ENCODE data around the gene NCDN.
A peak's percentile ranks its signal among the peaks of the same experiment; 100 is the strongest.

NCDN gene, protein sequence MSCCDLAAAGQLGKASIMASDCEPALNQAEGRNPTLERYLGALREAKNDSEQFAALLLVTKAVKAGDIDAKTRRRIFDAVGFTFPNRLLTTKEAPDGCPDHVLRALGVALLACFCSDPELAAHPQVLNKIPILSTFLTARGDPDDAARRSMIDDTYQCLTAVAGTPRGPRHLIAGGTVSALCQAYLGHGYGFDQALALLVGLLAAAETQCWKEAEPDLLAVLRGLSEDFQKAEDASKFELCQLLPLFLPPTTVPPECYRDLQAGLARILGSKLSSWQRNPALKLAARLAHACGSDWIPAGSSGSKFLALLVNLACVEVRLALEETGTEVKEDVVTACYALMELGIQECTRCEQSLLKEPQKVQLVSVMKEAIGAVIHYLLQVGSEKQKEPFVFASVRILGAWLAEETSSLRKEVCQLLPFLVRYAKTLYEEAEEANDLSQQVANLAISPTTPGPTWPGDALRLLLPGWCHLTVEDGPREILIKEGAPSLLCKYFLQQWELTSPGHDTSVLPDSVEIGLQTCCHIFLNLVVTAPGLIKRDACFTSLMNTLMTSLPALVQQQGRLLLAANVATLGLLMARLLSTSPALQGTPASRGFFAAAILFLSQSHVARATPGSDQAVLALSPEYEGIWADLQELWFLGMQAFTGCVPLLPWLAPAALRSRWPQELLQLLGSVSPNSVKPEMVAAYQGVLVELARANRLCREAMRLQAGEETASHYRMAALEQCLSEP

DNA sequence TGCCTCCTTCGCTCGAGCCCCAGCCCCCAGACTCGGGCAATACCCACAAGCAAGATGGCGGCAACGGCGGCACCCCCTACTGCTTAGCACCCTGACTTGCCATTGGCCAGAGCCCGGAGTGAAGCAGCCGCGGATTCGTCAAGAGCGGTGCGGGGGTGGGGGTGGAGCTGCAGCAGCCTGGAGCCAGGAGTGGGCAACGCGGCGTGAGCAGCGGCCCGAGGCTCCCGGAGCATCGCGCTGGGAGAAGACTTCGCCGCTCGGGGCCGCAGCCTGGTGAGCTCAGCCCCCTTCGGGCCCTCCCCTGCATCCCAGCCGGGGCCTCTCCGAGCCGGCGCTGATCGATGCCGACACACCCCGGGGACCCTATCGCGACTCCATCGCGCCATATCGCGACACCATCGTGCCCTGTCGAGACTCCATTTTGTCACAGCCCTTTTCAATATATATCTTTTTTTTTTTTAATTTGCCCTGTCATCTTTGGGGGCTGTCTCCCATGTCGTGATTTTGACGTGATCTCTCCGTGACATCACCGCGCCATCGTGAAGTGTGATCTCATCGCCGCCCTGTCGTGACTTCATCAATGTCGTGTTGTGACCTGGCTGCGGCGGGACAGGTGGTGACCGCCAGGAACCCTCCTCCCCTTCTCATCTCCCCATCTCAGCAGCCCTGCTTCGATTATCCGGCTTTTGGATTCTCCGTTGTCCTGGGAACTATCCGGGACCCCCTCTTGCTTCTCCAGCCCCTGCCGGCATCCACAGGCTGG lies at the start of gene NCDN:
TSS of gene NCDN (plus strand) at position 189 of the 763 bp plus-strand sequence. CDS start at position 581, 392 bp downstream.
- H3K4me1 ChIP-seq = peaks cover 41 to 76% (median 62%) of the 10 kb centered on the region in 10 experiments
- peak within 1 kb of the TSS; percentile 85 to 100 (median 96) for H3K4me2 ChIP-seq
- H3K4me3 ChIP-seq = peak within 1 kb of the TSS; percentile 88 to 99 (median 96)
- TF ChIP-seq Cebpa-rat (IDR thresholded peaks at IDR 0.05) = no peak
- peak within 1 kb of the TSS; percentile 87 to 95 (median 92) for H3K27ac ChIP-seq
- peak within 1 kb of the TSS; percentile 86 to 95 (median 91) for H3K9ac ChIP-seq
- peaks cover 18 to 49% (median 29%) of the 10 kb centered on the region in 11 experiments for H3K36me3 ChIP-seq
- peaks cover 12 to 48% (median 35%) of the 10 kb centered on the region in 11 experiments; a peak in 18 of 22 replicates for H4K20me1 ChIP-seq
- H3K27me3 ChIP-seq = no peaks in the 10 kb centered on the region
- no peaks in the 10 kb centered on the region for H3K9me3 ChIP-seq (replicated peaks in 1 of 11)

DNA sequence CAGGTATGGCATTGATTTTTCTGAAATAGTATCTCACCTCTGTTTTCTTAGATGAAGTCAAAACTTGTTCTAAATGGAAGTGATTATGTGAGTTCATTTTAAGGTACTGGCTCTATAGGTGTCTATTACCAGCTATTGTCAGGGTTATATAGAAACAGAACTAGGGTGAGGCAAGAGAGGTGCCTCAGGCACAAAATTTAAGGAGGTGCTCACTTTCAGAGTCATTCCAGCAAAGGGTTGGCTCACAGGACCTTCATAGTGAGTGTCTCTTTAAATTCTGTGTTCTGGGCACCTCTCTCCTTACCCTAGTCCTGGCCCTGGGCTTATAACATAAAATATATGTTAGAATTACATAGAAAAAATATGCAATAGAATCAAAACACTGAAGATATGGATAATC lies 49.7 kb upstream of the NCDN start:
- H4K20me1 ChIP-seq = peaks cover 0 to 51% (median 9%) of the 10 kb centered on the region in 11 experiments; a peak in 13 of 22 replicates
- peaks cover 31 to 41% (median 35%) of the 10 kb centered on the region in 10 experiments for H3K4me1 ChIP-seq
- no peak overlapping the region for H3K4me3 ChIP-seq
- H3K4me2 ChIP-seq = peak overlapping the region in 10 of 11 experiments; percentile 31 to 93 (median 82); a peak in 15 of 22 replicates
- no peaks in the 10 kb centered on the region for H3K27me3 ChIP-seq
- peak overlapping the region in 1 of 11 experiments; percentile 88; a peak in 1 of 22 replicates for H3K27ac ChIP-seq
- H3K9ac ChIP-seq = no peak overlapping the region
- H3K9me3 ChIP-seq (replicated peaks in 1 of 11) = peaks cover 0 to 8% (median 0%) of the 10 kb centered on the region in 11 experiments; a peak in 3 of 22 replicates
- TF ChIP-seq Cebpa-rat (IDR thresholded peaks at IDR 0.05) = no peak
- peaks cover 0 to 43% (median 5%) of the 10 kb centered on the region in 11 experiments; a peak in 10 of 22 replicates for H3K36me3 ChIP-seq

DNA sequence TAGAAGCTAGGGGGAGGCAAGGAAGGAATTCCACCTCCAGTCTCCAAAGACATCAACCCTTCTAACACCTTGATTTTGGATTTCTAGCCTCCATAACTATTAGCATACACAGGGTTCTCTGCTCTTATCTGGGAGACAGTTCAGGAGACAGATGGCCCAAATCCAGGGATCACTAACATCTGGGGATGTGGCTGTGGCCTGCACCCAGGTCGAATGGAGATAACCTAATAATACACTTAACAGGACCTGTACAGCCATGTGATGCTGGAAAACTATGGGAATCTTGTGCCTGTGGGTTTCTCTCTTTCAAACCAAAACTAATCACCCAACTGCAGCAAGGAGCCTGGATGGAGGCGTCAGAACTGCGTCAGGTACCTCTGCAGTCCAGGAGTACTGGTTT lies 48.0 kb upstream of the NCDN start:
- Histone ChIP-seq H3K27me3 (no peaks in the 10 kb centered on the region), H3K36me3 (peaks cover 0 to 42% (median 3%) of the 10 kb centered on the region in 11 experiments; a peak in 11 of 22 replicates), H3K9ac (no peak overlapping the region), H3K9me3 (replicated peaks in 1 of 11) (peaks cover 2 to 10% (median 4%) of the 10 kb centered on the region in 11 experiments; a peak in 14 of 22 replicates), H3K4me2 (no peak overlapping the region), H3K4me1 (peaks cover 31 to 39% (median 35%) of the 10 kb centered on the region in 10 experiments), H3K27ac (no peak overlapping the region), H3K4me3 (no peak overlapping the region), H4K20me1 (peaks cover 0 to 51% (median 9%) of the 10 kb centered on the region in 11 experiments; a peak in 13 of 22 replicates)
- TF ChIP-seq Cebpa-rat (IDR thresholded peaks at IDR 0.05) = no peak

DNA sequence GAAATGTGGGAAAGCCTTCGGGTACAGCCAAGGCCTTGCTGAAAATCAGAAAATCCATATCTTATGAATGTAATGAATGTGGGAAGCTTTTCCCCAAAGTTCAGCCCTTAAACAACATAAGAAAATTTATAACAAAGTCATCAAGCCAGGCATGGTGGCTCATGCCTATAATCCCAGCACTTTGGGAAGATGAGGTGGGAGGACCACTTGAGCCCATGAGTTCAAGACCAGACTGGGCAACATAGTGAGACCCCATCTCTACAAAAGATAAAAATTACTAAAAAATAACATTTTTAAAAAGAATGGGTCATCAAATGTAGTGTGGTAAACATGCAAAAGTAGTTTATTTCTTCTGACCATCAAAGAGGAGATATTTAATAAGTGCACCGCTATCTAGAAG lies 46.3 kb upstream of the NCDN start:
- no peak overlapping the region for H3K4me2 ChIP-seq
- H3K4me3 ChIP-seq = no peak overlapping the region
- H3K27me3 ChIP-seq = no peaks in the 10 kb centered on the region
- peaks cover 18 to 23% (median 21%) of the 10 kb centered on the region in 10 experiments for H3K4me1 ChIP-seq
- no peak overlapping the region for H3K27ac ChIP-seq
- no peak for TF ChIP-seq Cebpa-rat (IDR thresholded peaks at IDR 0.05)
- H3K9me3 ChIP-seq (replicated peaks in 1 of 11) = peaks cover 20 to 27% (median 22%) of the 10 kb centered on the region in 11 experiments
- H3K9ac ChIP-seq = no peak overlapping the region
- H3K36me3 ChIP-seq = peaks cover 4 to 42% (median 15%) of the 10 kb centered on the region in 11 experiments; a peak in 12 of 22 replicates
- peaks cover 0 to 46% (median 7%) of the 10 kb centered on the region in 11 experiments; a peak in 13 of 22 replicates for H4K20me1 ChIP-seq

- H3K36me3 ChIP-seq = peaks cover 16 to 65% (median 25%) of the 10 kb centered on the region in 11 experiments; a peak in 15 of 22 replicates
- no peak overlapping the region for H3K4me3 ChIP-seq
- H3K27me3 ChIP-seq = no peaks in the 10 kb centered on the region
- H3K27ac ChIP-seq = no peak overlapping the region
- H3K4me2 ChIP-seq = no peak overlapping the region
- no peak overlapping the region for H3K9ac ChIP-seq
- H3K4me1 ChIP-seq = no peaks in the 10 kb centered on the region
- no peak for TF ChIP-seq Cebpa-rat (IDR thresholded peaks at IDR 0.05)
- H4K20me1 ChIP-seq = no peaks in the 10 kb centered on the region
- peaks cover 41 to 55% (median 47%) of the 10 kb centered on the region in 11 experiments for H3K9me3 ChIP-seq (replicated peaks in 1 of 11)
These were observed 39.4 kb upstream of the NCDN start for GRCh38 chr1:35518183-35518582.

DNA sequence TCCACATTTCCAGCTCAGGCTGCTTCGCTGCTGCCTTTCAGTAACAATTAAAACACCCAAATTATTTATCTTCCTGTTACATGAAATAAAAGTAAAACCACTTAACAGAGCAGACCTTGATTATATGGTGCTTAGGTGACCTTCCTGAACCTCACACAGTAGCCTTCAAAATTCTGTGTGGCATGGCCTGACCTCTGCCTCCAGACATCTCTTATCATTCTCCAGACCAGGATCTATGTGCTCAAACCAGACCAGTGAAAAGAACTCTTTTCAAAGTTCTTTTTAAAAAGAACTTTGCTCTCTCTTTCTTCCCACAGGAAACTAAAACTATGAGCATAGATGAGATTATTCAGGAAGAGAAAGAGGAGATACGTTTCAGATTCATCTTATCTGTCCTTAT lies 38.2 kb upstream of the NCDN start:
- Histone ChIP-seq H4K20me1 (no peaks in the 10 kb centered on the region), H3K27ac (no peak overlapping the region), H3K36me3 (peaks cover 16 to 72% (median 28%) of the 10 kb centered on the region in 11 experiments; a peak in 15 of 22 replicates), H3K4me1 (no peaks in the 10 kb centered on the region), H3K9me3 (replicated peaks in 1 of 11) (peaks cover 39 to 65% (median 51%) of the 10 kb centered on the region in 11 experiments), H3K4me3 (no peak overlapping the region), H3K4me2 (no peak overlapping the region), H3K9ac (no peak overlapping the region), H3K27me3 (no peaks in the 10 kb centered on the region)
- no peak for TF ChIP-seq Cebpa-rat (IDR thresholded peaks at IDR 0.05)

- Histone ChIP-seq H3K9ac (no peak overlapping the region), H3K27me3 (no peaks in the 10 kb centered on the region), H3K4me1 (no peaks in the 10 kb centered on the region), H3K36me3 (peaks cover 7 to 58% (median 17%) of the 10 kb centered on the region in 11 experiments; a peak in 19 of 22 replicates), H3K27ac (no peak overlapping the region), H4K20me1 (no peaks in the 10 kb centered on the region), H3K4me3 (no peak overlapping the region), H3K4me2 (no peak overlapping the region), H3K9me3 (replicated peaks in 1 of 11) (peaks cover 26 to 66% (median 43%) of the 10 kb centered on the region in 11 experiments)
- no peak for TF ChIP-seq Cebpa-rat (IDR thresholded peaks at IDR 0.05)
These were observed 33.5 kb upstream of the NCDN start for GRCh38 chr1:35524106-35524505.

GRCh38 chr1:35530168-35530567 lies 27.4 kb upstream of the NCDN start:
- Histone ChIP-seq H3K36me3 (peaks cover 51 to 90% (median 61%) of the 10 kb centered on the region in 11 experiments), H3K27ac (no peak overlapping the region), H3K9ac (no peak overlapping the region), H3K27me3 (no peaks in the 10 kb centered on the region), H3K4me2 (no peak overlapping the region), H4K20me1 (no peaks in the 10 kb centered on the region), H3K9me3 (replicated peaks in 1 of 11) (peaks cover 62 to 75% (median 71%) of the 10 kb centered on the region in 11 experiments), H3K4me1 (no peaks in the 10 kb centered on the region), H3K4me3 (peak overlapping the region in 2 of 10 experiments; percentile 6 to 29; a peak in 2 of 20 replicates)
- no peak for TF ChIP-seq Cebpa-rat (IDR thresholded peaks at IDR 0.05)
